KG1 (cell line): ENCODE data around the gene CCDC187.
"Not testable (repeated sequence)": the region's sequence is repeated elsewhere in the genome, so short reads cannot be mapped to it uniquely, and the experiment has no call there.

Experiments
- DNase-seq: peaks from one replicate; lab custom pipeline; 2025; lab: John Stamatoyannopoulos, UW

Gene CCDC187

DNA sequence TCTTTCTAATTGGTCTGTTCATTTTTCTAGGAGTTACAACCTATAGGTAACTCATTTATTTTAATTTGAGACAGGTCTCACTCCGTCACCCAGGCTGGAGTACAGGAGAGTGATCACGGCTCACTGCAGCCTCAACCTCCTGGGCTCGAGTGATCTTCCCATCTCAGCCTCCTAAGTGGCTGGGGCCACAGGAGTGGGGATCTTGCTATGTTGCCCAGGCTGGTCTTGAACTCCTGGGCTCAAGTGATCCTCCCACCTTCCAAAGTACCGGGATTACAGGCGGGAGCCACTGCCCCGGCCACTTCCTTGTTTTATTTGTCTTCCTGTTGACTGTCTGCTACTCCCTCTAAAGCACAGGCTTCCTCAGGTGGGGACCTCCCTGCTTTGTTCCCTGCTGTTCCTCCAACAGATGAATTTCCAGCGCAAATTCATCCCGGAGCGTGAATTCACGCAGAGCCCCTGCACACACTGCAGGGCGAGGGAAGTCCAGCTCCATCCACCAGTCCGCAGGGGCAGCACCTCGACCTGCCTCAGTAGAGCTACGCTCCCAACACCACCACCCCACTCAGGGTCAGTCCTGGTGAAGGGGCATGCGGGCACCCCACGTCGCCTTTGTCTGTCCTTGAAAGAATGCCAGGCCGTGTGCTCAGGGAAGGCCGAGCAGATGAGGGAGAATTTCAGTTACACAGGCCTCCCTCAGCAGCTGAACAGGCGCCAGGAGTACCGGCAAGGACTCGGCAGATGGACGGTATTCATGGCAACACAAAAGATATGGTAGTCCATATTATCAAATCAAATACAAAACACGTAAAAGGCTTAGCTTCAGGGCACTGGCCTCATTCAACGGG, 64.5 kb downstream of the CCDC187 start:
- DNase-seq = no peak

- no peak for DNase-seq
Observed at GRCh38 chr9:136238342-136238732, 65.6 kb downstream of the CCDC187 start.

DNA sequence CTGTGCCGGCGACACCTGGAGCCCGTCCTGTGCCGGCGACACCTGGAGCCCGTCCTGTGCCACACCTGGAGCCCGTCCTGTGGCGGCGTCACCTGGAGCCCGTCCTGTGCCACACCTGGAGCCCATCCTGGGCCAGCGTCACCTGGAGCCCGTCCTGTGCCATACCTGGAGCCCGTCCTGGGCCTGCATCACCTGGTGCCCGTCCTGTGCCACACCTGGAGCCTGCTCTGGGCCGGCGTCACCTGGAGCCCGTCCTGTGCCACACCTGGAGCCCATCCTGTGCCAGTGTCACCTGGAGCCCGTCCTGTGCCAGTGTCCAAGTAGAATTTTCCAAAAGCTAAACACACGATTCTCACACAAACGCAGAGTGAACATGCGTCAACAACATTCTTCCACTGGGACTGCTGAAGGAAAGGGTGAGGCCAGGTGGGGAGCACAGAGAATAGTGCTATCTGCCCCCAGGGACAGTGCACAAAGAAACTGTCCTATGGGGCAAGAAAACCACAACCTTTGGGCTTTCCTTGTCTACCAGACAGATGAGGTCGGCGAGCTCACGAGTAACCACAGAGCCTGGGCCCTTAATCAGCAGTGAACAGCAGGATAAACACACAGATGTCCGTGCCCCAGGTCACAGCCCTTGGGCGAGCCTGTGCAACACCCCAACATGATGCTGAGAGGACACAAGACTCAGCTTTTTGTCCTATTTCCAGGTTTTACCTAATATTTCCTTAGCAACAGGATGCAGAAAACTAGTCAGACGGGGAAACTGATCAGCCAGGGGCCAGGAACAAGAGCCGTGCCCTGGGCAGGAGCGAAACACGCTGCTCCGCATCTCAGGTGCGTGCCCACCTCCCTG, 66.2 kb downstream of the CCDC187 start:
- no peak for DNase-seq

DNA sequence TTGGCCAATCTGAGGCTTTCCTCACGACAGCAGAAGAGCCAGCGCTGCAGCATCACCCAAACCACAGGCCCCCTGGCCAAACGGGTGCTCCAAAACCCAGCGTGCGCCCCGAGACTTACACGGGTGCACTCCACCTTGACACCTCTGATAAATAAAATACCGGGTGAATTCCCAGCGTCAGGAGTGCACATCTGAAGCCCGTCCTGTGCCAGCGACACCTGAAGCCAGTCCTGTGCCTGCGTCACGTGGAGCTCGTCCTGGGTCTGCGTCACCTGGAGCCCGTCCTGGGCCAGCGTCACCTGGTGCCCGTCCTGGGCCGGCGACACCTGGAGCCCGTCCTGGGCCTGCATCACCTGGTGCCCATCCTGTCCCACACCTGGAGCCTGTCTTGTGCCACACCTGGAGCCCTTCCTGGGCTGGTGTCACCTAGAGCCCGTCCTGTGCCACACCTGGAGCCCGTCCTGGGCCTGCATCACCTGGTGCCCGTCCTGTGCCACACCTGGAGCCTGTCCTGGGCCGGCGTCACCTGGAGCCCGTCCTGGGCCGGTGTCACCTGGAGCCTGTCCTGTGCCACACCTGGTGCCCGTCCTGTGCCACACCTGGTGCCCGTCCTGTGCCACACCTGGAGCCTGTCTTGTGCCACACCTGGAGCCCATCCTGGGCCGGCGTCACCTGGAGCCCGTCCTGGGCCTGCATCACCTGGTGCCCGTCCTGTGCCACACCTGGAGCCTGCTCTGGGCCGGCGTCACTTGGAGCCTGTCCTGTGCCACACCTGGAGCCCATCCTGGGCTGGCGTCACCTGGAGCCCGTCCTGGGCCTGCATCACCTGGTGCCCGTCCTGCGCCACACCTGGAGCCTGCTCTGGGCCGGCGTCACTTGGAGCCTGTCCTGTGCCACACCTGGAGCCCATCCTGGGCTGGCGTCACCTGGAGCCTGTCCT, 67.2 kb downstream of the CCDC187 start:
- not testable (repeated sequence) for DNase-seq

DNA sequence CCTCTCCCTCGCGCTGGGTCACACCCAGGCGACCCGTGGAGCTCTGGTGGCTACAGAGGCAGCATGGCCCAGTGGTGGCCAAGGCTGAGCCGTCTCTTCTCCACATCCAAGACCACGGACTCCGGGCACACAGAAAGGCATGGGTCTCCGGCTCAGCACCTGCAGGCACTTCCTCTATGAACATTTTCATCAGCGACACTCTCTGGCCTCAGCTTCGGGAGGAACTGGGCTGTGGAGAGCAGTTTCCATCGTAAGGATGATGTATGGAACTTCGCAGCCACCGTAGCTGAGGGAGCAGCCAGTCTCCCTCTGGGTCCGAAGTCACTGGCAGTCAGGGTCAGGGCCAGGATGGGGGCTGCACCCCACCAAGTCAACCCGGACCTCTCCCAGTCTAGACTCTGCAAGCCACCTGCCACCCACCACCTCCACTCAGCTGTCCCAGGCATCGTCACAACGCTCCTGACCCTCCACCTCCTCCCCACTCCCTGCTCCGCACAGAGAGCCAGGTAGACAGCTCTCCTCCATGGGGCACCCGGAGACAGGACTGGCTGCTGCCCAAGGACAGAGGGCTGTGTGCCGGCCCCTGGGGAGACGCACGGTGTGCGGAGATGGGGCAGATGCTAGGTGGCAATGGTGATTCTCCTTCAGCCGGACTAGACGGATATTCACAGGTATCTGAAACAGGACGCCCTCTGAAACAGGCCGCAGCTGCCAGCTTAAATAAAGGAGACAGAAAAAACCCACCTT, 68.0 kb downstream of the CCDC187 start:
- DNase-seq = no peak

GRCh38 chr9:136235171-136235570, 68.7 kb downstream of the CCDC187 start:
- DNase-seq = no peak

DNA sequence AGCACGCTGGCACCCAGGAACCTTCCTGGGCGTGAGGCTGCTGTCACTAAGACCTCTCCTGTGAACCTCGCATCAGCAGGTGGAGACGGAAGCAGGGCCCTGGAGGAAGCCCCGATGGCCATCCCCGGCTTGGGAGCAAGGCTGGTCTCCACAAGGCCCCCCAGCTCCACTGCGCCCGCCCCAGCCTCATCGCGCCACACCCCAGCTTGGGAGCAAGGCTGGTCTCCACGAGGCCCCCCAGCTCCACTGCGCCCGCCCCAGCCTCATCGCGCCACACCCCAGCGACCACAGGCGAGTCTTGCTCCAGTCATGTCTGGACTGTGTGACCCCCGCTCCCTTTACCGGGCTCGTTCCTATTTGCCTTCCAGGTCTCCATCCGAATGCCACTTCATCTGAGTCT, 69.3 kb downstream of the CCDC187 start:
- DNase-seq = no peak

DNA sequence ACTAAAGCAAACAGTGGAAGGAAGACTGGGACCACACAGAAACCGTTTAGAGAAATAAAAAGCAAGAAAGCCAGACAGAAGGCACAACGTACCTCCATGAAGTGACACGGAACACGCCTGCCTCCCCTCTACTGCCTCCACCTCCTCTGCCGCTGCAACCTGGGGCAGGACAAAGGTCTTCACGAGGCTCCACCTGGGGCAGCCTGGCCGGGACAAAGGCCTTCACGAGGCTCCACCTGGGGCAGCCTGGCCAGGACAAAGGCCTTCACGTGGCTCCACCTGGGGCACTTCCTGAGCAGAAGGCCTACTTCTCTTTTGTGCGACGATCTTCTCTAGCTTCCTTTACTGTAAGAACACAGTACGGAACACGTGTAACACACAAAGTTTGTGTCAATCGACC, 70.0 kb downstream of the CCDC187 start:
- no peak for DNase-seq

DNA sequence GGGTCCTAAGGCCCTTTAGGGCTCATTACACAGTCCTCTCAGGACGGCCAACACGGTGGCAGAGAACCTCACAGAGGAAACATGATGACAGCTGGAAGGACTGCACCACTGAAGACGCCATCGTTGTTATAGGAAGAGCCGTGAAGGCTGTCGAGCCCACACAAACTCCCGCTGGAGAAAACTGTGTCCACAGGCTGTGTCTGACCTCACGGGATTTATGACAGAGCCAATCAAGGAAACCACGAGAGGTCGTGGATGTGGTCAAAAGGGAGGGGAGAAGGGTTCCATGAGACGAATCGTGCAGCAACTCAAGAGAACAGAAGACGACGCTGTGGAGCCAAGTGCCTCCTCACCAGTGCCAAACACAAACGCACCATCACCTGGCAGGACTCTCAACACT, 70.5 kb downstream of the CCDC187 start:
- no peak for DNase-seq

- DNase-seq = no peak
Observed at GRCh38 chr9:136232969-136233368, 70.9 kb downstream of the CCDC187 start.

GRCh38 chr9:136231478-136232297, 72.2 kb downstream of the CCDC187 start:
- DNase-seq = peak; percentile 19

DNA sequence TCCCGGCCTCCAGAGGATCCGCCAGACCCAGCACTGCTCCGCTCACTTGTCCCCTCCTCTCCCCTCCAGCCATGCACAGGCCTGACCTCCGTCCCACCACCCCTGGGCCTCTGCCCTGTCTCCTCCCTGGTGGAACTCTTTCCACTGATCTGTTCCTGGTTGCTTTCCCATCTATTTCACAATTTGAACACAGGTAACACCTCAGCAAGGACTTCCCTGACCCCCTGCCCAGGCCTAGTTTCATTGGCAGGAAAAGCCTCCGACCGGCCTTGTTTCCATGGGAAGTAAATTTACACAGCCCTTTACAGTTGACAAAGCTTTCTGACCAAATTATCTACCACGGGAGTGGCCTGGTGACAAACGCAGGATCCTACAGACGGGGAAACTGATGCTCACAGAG, 73.1 kb downstream of the CCDC187 start:
- no peak for DNase-seq

- no peak for DNase-seq
Observed at GRCh38 chr9:136230365-136230764, 73.5 kb downstream of the CCDC187 start.

DNA sequence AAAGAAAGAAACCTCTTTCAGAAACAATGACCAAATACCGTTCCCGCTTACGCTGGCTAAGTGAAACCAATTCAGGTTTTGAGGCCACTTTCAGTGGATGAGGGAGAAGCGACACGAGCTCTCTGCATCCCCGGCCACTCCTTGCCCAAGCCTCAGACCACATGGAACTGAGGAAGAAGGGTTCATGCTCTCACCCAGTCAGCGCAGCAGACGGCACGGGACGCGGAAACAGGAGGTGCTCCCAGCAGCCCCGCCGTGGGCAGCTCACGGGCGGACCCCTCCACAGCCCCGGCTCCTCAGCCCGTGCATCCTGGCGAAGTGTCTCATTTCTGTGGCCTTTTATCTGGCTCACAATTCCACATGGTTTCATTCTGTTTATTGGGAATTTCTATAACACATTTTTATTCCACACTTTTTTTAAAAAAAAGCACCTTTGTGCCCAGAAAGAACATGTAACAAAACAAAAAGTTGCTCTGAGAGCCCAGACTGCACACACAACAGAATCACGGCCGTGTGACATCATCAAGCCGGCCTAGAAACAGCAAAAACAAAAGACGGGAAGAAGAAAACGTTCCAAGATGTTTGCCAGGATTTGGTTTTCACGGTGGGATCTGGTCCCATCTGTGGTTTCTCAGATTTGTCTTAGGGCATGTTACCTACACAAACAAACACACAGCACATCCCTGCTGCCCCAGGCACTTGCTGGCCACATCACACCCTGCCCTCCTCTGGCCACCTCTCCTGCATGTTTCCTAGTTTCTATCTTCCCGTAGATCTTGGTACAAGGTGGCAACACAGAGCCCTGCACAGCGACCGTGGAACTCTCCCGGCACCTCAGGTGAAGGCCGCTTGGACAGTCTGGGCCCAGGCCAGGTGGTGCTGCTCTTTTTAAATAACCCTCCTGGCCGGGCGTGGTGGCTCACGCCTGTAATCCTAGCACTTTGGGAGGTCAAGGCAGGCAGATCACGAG, 74.5 kb downstream of the CCDC187 start:
- no peak for DNase-seq

DNA sequence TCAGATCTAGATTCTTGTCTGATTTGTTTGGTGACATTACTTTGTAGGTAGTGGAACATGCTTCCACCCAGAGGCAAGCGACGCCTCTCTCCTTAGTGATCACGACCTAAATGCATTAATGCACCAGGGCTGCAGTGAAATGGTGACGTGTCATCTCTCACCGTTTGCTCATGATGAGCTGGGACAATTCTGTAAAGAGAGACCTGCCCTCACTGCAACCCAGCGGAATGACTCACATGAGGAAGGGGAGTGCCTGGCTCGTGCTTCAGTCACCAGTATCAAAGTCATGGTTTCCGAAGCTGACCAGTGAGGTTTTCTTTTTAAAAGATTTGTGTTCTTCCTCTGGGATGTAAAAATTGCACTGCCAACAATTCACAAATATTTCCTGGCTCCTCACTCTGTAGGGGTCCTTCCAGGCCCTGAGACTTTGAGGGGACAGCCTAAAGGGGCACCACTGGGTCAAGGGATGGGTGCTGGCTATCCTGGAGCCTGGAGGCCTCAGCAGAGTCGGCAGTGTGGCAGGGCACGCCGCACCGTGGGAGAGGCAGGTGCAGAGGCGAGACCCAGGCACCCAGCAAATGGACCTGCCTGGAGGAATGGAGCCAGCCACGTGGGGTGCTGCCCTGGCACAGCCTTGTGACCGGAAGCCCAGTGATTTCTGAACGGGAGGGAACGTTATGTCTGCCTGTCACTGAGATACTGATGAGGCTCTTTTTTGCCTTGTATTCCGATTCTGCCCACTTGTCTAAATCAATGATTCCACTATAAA, 75.6 kb downstream of the CCDC187 start:
- DNase-seq = no peak

DNA sequence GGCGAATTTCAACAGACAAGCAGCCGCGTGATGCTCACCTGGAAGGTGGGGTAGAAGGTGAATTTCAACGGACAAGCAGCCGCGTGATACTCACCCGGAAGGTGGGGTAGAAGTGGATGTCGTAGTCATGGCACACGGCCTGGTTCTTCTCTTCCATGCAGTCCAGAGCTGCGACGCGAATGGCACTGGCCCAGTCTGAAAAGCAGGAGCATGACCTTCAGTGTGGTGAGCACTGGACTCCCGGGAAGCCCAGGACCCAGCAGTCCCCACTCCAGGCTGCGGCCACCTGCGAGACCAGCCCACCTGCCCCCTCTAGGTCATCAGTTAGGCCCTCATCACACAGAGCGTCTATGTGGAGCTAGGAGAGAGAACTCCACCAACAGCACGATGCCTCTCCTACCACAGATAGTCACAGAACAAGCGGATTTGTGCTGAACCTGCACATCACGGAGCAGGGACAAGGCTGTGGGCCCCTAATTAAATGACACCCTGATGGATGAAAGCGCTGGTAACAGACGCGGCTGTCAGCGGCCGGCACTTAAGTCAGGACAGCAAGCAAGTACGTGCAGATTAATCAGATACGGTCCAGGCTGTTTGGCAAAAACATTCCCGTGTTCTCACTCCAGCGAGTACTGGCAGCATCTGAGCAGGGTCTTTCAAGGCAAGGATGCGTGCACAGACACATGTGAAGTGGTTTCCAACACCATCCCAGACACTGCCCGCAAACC, 77.0 kb downstream of the CCDC187 start:
- DNase-seq = no peak

DNA sequence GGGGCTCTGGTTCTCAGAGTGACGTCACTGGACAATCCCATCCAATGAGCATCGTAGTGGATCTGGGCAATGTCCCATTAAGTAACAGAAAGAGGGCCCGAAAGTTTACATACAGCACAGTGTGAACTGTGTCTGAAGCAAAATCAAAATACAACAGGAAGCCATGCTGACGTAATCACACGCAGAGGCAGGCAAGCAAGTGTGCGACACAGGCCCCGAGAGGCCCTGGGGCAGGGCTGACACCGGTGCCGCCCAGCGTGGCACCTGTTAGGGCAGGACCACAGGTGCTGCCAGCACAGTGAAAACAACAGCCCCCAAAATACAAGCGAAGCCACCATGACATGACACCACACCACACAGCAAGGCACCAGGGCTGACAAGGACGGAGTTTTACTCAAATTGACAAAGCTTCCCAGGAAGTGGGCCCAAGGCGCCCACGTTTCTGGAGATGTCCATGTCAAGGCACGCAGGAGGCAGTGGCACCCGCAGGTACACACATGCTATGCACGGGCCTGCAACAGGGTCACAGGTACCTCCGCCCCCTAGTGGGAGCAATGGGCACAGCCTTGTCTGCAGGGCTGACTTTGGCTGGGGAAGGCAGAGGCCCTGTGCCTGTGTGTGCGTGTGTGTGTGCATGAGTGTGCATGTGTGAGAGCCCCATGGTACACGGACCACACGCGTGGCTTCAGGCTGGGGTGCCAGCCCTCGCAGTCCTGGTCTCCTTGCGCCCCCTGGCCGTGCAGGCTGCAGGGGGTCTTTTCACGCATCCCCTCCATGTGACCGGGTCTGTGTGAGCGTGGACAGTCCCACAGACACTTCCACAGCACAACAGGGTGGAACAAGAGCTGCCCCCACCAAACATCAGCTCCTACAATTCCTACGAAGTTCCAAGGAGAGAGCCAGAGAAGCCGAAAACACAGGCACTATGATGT, 77.9 kb downstream of the CCDC187 start:
- DNase-seq = peak; percentile 58
